ENCODE results near the gene TMPRSS9.
"Not testable (repeated sequence)": the region's sequence is repeated elsewhere in the genome, so short reads cannot be mapped to it uniquely, and the experiment has no call there.

TMPRSS9 gene

DNA sequence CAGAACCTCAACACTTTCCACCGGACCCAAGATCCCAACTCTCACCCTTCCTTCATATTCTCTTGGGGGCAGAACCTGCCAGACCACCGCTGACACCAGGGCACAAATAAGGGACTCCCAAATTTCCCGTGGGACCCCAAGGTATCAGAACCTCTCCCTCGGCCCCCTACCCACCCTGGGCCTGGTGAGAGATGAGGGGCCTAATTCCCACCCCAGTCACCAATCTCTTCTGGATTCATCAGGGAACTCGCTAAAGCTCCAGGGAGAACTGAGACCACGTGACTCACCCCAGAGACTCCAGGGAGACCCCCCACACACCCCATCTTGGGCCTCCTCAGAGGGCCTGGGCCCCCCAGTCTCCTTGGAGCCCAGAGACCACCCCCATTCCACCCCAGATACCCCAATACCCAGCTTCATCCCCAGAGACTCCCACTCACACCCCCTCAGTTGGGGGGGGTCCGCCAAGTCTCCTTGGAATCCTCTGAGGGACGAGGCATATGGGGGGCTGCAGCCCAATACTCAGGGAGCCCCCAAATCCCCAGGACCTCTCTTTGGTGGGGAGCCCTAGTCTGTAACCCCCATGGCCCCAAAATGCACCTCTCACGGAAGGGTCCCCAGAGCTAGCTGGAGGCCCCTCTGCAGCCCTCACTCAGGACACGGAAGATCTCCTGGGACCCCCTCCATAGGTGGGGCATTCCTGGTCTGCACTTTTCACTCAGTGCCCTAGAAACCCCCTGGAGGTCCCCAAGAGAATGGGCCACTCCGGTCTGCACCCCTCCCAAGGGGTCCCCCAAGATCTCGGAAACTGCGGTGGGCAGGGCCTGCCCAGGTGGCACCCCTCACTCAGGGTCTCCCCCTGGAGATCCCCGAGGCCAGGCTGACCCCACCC lies 95.1 kb downstream of the TMPRSS9 start:
- DNase-seq (ENCODE audit: extremely low read depth in 1 of 2, low read depth in 1 of 2), result no peak

DNA sequence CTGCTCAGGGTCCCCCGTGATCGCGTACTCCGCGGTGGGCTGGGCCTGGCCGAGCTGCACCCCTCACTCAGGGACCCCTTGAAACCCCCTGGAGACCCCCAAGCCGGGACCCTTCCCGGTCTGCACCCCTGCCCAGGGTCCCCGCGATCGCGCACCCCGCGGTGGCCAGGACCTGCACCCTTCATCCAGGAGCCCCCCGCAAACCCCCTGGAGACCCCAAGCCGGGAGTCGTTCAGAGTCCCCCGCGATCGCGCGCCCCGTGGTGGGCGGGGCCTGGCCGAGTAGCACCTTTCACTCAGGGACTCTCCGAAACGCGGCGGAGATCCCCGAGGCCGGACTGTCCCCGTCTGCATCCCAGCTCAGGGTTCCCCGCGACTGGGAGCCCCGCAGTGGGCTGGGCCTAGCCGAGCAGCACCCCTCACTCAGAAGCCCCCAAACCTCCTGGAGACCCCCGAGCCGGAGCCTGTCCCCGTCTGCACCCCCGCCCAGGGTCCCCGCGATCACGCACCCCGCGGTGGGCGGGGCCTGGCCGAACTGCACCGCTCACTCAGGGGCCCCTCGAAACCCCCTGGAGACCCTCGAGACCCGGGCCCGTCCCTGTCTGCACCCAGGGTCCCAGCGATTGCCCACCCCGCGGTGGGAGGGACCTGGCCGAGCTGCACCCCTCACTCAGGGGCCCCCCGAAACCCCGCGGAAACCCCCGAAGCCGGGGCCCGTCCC lies 95.9 kb downstream of the TMPRSS9 start:
- peak in 1 of 2 donors; percentile 36 for DNase-seq (ENCODE audit: extremely low read depth in 1 of 2, low read depth in 1 of 2)

DNA sequence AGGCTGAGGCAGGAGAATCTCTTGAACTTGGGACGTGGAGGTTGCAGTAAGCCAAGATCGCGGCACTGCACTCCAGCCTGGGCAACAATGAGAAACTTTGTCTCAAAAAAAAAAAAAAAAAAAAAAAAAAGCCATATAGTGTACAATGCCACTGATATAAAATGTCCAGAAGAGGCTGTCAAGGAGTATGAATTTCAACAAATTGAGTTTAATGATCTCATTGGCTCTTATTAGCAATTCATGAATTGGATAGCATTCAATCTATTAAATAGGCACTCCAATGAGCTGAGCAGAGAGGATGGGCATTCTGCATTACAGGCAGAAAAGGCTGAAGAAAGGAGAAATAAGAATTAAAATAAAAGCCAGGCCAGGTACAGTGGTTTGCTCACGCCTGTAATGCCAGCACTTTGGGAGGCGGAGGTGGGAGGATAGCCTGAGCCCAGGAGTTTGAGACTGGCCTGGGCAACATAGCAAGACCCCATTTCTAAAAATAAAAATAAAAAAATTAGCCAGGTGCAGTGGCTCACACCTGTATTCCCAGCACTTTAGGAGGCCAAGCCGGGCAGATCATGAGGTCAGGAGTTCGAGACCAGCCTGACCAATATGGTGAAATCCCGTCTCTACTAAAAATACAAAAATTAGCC lies 97.5 kb downstream of the TMPRSS9 start:
- DNase-seq (ENCODE audit: extremely low read depth in 1 of 2, low read depth in 1 of 2), result no peak

DNA sequence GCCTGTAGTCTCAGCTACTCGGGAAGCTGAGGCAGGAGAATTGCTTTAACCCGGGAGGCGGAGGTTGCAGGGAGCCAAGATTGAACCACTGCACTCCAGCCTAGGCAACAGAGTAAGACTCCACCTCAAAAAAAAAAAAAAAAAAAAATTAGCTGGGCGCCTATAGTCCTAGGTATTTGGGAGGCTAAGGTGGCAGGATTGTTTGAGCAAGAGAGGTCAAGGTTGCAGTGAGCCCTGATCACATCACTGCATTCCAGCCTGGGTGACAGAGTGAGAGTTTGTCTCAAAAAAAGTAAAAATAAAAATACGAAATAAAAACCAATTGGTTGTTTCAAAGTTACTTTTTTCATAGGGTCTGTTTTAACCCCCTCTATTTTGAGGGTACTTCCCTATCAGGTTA lies 98.0 kb downstream of the TMPRSS9 start:
- DNase-seq (ENCODE audit: extremely low read depth in 1 of 2, low read depth in 1 of 2), result no peak

DNA sequence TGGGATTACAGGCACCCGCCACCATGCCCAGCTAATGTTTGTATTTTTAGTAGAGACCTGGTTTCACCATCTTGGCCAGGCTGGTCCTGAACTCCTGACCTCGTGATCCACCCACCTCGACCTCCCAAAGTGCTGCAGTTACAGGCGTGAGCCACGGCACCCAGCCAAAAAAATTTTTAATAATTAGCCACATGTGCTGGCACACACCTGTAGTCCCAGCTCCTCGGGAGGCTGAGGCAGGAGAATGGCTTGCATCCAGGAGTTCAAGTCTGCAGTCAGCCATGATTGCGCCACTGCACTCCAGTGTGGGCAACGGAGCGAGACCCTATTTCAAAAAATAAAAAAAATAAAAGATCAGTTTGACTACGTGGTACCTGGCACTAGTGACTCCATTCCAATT lies 98.7 kb downstream of the TMPRSS9 start:
- not testable (repeated sequence) for DNase-seq (ENCODE audit: extremely low read depth in 1 of 2, low read depth in 1 of 2)

DNA sequence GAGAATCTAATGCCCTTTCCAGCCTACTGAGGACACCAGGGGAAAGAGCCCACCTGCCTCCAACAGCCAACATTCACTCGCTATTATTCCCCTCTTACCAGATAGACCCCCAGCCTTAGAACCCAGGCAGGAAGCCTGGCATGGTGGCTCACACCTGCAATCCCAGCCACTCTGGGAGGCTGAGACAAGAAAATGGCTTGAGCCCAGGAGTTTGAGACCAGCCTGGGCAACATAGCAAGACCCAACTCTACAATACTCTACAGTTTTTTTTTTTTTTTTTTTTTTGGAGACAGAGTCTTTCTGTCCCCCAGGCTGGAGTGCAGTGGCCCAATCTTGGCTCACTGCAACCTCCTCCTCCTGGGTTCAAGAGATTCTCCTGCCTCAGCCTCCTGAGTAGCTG lies 100.2 kb downstream of the TMPRSS9 start:
- no peak for DNase-seq (ENCODE audit: extremely low read depth in 1 of 2, low read depth in 1 of 2)

DNA sequence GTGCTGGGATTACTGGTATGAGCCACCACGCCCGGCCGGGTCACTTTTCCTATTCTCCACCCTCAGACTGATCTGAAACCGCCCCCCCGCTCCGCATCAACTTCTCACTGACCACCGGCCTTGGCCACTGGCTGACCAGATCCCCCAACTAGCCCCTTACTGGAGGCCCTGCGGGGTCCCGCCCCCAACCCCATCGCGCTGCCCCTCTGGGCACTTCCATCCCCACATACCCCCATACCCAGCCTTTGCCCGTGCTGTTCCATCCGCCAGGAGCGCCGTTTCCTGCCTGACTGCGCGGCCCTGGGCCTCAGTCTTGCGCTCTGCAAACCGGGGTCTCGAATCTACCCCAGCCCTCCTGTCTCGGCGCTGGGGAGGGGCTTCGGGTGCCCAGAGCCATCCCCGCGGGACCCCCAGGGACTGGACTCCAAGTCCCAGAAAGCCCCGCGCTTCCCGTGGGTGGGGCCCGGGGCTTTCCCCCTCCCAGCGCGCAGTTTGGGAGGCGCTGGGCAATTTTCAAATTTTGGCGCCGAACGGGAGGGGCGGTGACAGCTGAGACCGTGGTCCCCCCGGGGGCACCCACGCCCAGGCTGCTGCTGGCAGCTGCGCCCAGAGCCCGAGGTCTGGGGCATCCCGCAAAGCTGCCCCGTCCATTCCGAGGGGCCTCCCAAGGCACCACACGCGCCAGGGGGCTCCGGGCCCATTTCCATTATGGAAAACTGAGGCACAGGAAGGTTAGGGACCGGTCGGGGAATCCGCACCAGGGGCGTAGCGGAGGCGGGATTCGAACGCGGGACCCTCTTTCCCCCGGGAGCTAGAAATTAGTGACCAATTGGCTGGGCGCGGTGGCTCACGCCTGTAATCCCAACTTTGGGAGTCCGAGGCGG lies 101.9 kb downstream of the TMPRSS9 start:
- DNase-seq (ENCODE audit: extremely low read depth in 1 of 2, low read depth in 1 of 2), result peak in 1 of 2 donors; percentile 34

DNA sequence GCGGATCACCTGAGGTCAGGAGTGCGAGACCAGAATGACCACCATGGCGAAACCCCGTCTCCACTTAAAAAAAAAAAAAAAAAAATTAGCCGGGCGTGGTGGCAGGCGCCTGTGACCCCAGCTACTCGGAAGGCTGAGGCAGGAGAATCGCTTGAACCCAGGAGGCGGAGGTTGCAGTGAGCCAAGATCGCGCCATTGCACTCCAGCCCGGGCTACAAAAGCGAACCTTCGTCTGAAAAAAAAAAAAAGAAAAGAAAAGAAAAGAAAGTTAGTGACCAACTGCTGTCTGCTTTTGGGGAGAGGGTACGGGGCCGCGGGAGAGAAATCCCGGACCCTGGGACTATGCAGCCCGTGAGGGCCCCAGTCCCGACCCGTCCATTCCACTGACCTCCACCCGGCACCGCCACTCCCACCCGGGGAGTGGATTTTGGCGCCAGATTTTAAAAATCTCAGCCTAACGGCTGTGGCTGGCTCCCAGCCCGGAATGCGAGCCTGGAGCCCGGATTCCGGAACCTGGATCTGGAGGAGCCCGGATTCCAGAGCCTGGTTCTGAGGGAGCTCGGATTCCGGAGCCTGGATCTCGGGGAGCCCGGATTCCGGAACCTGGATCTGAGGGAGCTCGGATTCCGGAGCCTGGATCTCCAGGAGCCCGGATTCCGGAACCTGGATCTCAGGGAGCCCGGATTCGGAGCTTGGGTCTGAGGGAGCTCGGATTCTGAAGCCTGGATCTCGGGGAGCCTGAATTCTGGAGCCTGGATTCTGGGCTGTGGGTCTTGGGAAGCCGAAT lies 102.8 kb downstream of the TMPRSS9 start:
- DNase-seq (ENCODE audit: extremely low read depth in 1 of 2, low read depth in 1 of 2), result no peak

DNA sequence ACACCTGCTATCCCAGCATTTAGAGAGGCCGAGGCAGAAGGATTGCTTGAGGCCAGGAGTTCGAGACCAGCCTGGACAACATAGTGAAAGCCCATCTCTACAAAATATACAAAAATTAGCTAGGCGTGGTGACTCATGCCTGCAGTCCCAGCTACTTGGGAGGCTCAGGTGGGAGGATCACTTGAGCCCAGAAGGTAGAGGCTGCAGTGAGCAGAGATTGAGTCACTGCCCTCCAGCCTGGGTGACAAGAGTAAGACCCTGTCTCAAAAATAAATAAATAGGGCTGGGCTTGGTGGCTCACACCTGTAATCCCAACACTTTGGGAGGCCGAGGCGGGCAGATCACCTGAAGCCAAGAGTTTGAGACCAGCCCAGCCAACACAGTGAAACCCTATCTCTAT lies 103.6 kb downstream of the TMPRSS9 start:
- DNase-seq (ENCODE audit: extremely low read depth in 1 of 2, low read depth in 1 of 2), result not testable (repeated sequence)

DNA sequence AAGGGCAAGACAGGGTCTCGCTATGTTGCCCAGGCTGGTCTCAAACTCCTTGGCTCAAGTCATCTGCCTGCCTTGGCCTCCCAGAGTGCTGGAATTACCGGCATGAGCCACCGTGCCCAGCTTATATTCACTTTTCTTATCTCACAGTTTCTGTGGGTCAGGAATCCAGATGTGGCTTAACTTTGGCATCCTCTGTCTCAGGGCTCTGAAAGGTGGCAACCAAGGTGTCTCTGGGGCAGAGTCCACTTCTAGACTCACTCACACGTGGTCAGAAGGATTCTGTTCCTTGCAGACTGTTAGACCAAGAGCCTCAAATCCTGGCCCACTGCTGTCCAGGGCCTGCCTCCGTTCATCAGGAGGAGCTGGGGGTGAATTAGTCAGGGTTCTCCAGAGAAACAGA lies 104.3 kb downstream of the TMPRSS9 start:
- no peak for DNase-seq (ENCODE audit: extremely low read depth in 1 of 2, low read depth in 1 of 2)

DNA sequence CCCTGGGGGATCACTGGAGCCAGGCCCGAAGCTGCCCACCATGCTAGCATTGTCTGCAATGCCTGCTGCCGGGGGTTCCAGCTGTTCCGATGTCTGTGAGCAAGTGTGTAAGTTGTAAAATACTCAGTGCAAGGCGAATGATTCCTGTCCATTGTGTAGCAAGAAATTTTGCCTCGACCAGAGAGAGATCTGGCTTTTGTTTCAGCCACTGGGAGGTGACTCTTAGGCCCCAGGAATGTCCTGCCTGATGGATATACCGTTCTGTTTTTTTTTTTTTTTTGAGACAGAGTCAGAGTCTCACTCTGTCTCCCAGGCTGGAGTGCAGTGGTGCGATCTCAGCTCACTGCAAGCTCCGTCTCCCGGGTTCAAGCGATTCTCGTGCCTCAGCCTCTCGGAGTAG lies 108.5 kb downstream of the TMPRSS9 start:
- no peak for DNase-seq (ENCODE audit: extremely low read depth in 1 of 2, low read depth in 1 of 2)

DNA sequence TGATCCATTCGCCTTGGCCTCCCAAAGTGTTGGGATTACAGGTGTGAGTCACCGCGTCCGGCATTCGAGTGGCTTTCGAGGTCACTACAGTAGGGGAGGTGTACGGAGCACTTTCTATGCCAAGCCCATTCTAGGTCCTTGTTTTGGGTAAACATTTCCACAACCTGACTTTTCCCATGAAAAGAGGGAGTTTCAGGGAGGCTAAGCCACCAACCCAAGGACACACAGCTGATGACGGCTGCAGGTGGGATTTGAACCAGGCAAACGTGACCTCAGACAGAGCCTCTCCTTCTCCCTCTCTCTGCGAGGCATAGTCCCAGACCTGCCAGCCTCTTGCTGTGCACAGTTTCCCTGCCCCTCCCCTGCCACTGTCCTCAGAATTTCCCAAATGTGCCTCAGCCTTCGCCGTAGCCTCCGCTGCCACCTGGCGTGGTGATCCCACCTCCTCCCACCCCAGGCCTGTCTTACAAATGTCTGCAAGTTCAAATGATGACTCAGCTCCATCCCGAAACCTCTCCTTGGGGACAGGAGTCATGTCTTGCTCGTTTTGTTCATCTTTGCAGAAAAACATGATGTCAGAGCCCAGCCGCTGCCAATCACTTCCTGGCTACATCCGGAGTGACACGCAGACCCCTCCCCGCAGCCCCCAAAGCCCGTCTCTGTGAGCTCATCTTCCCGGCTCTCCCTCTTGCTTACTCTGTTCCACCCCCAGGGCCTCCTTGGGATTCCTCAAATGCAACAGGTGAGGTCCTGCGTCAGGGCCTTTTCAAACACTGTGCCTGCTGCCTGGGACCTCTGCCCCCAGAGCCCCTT lies 109.2 kb downstream of the TMPRSS9 start:
- no peak for DNase-seq (ENCODE audit: extremely low read depth in 1 of 2, low read depth in 1 of 2)

DNA sequence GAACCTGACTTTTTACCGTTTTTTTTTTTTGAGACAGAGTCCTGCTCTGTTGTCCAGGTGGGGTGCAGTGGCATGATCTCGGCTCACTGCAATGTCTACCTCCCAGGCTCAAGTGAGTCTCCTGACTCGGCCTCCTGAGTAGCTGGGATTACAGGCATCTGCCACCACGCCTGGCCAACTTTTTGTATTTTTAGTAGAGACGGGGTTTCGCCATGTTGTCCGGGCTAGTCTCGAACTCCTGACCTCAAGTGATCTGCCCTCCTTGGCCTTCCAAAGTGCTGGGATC lies 109.8 kb downstream of the TMPRSS9 start:
- DNase-seq (ENCODE audit: extremely low read depth in 1 of 2, low read depth in 1 of 2), result not testable (repeated sequence)

DNA sequence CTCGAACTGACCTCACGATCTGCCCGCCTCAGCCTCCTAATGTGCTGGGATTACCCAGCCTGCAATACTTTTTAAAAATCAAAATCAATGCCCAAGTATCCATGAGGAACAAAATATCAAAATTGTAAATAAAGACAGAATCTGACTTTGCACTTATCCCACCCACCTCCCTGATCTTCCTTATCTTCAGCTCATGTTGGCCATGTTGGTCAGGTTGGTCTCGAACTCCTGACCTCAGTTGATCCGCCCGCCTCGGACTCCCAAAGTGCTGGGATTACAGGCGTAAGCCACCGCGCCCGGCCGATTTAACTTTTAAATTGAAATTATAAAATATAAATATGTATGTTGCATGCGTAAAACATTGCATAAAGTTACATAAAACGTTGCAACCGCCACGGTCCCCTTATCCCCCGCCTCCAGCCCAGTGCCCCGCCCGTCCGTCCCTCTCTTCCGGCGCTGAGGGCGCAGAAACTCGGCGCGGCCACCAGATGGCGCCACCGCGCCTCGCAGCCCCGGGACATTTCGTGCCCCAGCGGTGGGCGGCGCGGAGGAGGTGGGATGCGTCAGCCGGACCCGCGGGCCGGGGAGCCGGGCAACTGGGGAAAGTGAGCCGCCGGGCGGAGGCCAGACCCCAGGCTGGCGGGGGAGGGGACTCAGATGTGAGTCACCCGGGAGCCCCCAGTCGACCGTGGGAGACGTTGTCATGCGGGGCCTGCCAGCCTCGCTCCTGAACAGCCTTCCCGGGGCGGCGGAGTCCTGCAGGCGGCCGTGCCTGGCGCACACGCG lies 114.4 kb downstream of the TMPRSS9 start:
- peak; percentile 72 to 80 for DNase-seq (ENCODE audit: extremely low read depth in 1 of 2, low read depth in 1 of 2)

DNA sequence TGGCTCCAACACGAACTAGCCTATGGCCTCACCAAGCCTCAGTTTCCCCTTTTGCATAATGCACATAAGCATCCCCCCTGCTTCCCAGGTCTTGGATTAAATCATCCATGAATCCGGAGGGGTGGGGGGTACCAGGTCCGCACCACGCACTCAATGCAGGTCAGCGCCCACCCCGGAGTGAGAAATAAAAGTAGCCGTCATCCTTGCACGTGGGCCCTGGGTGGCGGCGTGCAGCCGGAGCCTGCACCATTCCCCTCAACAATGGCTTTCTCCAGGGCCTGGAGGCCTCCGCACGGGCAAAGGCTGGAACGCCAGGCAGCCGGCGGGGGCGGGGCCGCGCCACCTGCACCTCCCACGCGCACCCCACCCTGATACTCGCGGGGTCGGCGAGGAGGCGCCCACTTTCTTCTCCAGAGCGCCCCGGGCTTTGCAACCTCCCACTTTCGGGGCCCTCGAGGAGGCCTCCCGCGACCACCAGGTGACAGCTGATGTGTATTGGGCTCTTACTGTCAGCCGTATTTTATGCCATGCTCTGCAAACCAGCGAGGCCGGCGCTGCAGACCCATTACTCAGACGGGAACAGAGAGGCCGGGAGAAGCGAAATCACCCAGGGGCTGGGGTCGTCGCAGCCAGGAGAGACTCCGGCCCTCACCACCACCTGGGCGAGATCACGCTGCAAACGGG lies 115.1 kb downstream of the TMPRSS9 start:
- DNase-seq (ENCODE audit: extremely low read depth in 1 of 2, low read depth in 1 of 2), result peak in 1 of 2 donors; percentile 39

Data from activated CD8-positive, alpha-beta memory T cell treated with anti-CD3 and anti-CD28 coated beads for 1 hour (primary cell).